Mammary epithelial cell (primary cell): Measurements from ENCODE around the gene YAF2.

Experiments used
- EZH2 ChIP-seq: IDR thresholded peaks from 2 replicates; pipeline ENCODE4 v1.6.1; 2012; ENCODE audit warnings: low read length, inconsistent platforms, borderline replicate concordance
- TF ChIP-seq, protein P1 (sequence below), 2 donors: IDR thresholded peaks in 1 of 2; conservative IDR thresholded peaks in 1 of 2; 2 replicates each; pipeline ENCODE4 v1.5.1; 2011 to 2012; ENCODE audit warnings: inconsistent platforms in 2 of 2, low read length in 2 of 2, mild to moderate bottlenecking in 2 of 2, control low read depth in 1 of 2, low read depth in 1 of 2; ENCODE audit not compliant: insufficient read depth in 1 of 2; ENCODE audit errors: extremely low read depth in 1 of 2

DNA sequence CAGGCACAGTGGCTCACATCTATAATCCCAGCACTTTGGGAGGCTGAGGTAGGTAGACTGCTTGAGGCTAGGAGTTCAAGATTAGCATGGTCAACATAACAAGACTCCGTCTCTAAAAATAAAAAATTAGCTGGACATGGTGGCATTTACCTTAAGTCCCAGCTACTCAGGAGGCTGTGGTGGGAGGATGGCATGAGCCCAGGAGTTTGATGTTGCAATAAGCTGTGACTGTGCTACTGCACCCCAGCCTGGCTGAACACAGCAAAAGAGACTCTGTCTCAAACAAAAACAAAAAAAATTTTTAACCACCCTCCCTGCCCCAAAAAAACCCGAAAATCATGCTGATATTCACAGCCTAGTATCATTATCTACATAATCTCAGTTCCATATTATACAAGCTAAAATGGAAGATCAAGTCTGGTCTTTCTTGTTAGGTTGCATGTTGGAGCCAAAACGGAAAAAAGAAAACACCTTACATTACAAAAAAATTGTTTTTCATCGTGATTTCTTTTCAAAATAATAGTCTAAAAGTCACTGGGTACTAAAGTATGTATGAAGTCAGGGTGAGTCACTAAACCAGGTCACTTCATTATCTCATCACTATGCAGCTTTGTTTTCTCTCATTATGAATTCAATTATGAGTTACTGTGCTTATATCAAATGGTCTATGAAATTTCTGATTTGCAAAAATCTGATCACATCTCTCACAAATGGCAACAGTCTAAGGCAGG, 107.2 kb downstream of the YAF2 start:
- TF ChIP-seq EZH2 = no peak
- TF ChIP-seq, protein P1, sequence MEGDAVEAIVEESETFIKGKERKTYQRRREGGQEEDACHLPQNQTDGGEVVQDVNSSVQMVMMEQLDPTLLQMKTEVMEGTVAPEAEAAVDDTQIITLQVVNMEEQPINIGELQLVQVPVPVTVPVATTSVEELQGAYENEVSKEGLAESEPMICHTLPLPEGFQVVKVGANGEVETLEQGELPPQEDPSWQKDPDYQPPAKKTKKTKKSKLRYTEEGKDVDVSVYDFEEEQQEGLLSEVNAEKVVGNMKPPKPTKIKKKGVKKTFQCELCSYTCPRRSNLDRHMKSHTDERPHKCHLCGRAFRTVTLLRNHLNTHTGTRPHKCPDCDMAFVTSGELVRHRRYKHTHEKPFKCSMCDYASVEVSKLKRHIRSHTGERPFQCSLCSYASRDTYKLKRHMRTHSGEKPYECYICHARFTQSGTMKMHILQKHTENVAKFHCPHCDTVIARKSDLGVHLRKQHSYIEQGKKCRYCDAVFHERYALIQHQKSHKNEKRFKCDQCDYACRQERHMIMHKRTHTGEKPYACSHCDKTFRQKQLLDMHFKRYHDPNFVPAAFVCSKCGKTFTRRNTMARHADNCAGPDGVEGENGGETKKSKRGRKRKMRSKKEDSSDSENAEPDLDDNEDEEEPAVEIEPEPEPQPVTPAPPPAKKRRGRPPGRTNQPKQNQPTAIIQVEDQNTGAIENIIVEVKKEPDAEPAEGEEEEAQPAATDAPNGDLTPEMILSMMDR (conservative IDR thresholded peaks at IDR 0.05 in 1 of 2, IDR thresholded peaks at IDR 0.05 in 1 of 2; ENCODE audit: extremely low read depth in 1 of 2, insufficient read depth in 1 of 2, low read depth in 1 of 2, low read length in 2 of 2) = no peak
